UCSD-AML1 (cell line): Measurements from ENCODE around the gene ZNF628.

Source experiments
- DNase-seq: peaks from one replicate; lab custom pipeline; 2025; ENCODE audit not compliant: unreplicated experiment; lab: John Stamatoyannopoulos, UW

Gene ZNF628

DNA sequence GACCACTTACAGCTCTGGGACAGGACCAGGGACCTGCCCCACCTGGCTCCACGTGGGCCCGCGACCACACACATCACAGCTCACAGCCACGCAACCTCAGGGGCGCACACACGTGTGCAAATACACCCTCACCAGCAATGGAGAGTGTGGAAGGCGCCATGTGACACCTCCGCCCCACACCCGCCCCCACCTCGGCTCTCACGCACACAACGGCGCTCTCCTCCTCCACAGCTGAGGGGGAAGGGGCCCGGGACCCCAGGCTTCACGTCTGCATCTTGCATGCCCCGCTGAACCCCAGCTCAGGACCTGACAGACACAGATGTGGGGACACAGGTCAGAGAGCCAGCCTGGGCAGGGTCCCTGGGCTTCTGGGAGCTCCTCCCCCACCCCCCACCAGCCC, 26.9 kb upstream of the ZNF628 start:
- no peak for DNase-seq

DNA sequence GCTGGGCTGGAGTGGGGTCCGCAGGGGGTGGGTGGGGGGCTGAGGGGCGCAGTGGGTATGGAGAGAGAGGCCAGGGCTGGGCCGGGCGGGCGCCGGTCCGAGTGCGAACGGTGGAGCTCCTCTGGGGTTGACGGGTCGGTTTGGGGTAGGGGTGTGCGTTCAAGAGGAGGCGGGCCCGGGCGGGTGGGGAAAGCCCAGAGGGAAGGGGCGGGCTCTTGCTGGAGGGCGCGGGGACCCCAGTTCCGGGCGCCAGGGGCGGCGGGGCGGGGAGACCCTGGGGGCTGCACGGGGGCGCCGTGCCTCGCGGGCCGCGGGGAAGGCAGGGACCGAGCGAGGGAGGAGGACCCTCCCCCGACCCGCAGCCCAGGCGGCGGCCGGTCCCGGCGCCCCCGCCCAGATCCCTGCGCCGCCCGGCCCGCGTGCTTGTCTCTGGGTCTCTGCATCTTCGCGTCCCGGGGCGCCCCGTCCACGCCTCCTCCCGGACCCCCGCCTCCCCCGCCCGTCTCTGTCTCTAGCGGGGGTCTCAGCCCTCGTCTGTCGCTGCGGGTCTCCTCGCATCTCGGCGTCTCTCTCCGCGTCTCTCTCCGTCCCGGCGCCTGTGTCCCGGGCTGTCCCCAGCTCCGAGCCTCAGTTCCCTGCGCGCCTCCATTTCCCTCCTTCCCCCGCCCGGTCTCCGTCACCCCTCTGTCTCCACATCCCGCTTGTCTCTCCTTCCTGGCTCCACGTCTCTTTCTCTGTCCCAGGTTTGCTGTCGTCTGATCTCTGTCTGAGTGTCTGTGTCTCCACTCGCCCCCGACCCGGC, 25.1 kb upstream of the ZNF628 start:
- no peak for DNase-seq

DNA sequence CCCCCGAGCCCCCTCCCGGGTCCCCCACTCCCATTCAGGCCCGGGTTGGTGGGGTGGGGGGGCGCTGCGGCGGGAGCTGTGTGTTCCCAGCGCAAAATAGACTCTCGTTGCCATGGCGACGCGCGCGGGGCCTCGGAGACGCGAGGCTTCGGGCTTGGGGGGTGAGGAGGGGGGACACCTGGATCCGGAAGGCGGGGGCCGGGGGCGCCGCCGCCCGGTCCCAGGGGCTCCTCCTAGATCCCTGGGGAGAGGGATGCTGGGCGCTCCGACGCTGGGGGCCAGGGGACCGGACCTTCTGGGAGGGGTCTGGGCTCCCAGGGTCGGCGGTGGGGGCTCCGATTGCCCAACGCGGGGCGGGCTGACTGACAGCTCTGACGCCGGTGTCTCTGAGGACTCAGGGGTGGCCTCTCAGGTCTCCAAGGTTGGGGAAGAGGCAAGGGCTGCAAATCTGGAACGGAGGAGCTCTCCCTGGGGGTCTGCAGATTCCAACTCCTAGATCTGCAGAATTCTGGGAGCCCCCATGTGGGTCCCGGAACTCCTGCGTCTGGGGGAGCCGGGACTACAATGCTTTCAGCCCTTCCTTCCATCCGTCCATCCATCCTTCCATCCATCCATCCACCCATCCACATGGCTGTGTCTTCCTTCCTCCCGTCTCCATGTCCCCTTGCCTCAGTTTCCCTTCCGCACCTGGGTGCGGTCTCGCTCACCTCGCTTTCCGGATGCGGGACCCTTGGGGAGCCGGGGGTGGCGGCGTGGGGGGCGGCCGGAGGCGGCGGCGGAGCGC, 24.3 kb upstream of the ZNF628 start:
- DNase-seq: no peak

DNA sequence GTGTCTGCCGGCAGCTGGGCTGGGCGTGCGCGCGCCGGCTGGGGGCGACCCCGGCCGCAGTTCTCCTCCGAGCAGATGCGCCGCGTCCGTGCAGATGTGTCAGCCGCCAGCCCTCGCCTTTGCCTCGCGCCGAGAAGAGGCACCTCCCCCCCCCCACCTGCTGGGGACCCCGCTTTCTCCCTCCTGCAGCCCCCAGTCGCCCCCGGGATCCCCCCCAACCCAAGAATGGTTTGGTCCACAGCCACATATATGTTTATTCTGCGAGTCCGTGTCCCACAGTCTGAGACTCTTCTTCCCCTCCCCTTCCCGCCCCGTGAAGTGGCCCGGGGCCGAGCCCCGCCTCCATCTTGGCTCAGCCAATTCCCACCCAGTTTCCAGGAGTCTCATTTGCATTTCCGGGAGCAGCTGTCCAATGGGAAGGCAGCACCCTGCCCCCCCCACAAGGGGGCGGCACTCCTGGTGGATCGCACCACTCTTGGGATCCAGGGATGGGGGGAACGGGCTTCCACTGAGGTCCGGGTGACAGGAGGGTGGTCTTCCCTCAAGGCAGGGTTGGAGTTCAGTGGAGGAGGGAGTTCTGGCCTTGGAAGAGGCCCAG, 23.6 kb upstream of the ZNF628 start:
- DNase-seq: no peak

DNA sequence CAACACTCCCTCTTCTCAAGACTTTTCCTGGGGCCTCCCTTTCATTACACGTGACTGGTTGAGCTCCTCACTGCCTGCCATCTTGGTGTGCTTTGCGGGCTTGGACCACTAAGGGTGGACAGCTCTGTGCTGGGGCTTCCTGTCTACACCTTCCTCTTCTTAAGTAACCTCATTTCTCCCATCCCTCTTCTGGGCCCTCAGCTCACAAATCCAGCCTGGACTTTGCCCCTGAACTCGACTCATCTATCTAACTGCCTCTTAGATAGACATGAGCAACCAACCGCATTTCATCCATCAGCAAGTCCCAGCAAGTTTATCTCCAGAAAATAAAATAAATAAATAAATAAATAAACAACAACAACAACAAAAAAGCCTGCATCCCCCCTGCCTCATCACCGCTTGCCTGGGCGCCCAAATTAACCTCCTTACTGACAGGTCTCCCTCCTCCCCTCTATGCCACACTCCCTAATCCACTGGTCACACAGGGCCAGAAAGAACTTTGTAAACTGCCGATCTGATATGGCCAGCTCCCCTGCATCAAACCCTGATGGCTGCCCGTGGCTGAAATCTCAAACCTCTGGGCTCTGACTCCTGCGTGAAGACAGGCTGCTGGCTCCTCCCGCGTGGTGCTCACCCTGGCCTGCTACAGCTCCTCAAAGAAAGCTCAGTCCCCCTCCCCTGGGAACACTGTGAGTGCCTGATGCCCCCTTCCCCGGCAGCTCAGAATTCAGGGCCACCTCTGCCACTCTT, 22.7 kb upstream of the ZNF628 start:
- no peak for DNase-seq

DNA sequence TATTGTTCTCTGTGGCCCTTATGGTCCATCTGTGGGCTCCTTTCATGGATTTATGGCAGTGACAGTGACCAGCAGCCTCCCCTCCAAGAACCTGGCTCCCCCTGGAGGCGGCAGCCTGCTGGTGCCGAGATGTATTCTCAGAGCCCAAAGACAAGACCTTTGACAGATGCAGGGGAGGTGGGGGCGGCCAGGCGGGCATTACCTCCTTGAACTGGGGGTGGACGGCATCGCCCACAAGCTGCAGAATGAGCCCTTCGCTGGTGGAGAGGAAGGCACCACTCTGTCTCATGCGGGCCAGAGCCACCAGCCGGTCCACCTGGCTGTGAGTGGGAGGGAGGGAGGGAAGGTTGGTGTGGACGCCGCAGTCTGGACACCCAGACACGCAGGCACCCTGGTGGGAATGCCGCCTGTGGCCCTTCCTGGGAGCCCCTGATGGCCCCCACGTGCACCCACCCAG, 21.6 kb upstream of the ZNF628 start:
- DNase-seq: peak; percentile 50

DNA sequence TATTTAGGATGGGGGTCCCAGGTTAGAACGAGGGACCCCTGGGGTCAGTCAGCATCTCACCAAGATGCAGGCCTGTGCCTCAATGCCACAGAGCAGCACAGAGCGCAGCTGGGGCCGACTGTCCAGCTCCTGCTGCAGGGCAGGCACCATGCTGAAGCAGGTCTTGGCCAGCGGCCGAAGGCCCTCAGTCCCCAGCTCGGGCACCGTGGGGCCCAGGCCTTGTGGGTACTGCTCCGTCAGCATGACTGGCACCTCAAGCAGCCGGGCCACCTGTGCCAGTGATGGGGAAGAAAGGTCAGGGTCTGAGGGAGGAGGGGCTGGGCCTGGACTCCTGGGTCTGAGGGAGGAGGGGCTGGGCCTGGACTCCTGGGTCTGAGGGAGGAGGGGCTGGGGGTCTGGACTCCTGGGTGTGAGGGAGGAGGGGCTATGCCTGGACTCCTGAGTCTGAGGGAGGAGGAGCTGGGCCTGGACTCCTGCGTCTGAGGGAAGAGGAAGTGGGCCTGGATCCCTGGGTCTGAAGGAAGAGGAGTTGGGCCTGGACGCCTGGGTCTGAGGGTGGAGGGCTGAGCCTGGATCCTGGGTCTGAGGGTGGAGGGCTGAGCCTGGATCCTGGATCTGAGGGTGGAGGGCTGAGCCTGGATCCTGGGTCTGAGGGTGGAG, 20.7 kb upstream of the ZNF628 start:
- DNase-seq: no peak

DNA sequence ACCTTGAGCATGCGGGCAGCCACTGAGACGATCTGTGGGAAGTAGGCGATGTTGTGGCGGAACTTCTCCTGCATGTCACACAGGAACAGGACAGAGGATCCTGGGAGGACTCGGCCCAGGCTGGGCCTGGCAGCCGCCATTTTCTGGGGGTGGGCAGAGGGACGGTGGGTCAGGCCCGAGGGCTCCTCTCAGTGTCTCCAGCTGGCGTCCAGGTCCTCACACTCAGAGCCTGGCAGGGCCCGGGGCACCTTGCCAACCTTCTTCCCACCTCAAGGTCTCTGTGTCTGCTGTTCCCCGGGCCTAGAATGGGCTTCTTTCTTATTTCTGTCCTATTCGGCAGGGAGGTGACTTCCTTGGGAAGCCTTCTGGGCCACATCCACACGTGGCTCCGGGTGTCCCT, 20.1 kb upstream of the ZNF628 start:
- no peak for DNase-seq

DNA sequence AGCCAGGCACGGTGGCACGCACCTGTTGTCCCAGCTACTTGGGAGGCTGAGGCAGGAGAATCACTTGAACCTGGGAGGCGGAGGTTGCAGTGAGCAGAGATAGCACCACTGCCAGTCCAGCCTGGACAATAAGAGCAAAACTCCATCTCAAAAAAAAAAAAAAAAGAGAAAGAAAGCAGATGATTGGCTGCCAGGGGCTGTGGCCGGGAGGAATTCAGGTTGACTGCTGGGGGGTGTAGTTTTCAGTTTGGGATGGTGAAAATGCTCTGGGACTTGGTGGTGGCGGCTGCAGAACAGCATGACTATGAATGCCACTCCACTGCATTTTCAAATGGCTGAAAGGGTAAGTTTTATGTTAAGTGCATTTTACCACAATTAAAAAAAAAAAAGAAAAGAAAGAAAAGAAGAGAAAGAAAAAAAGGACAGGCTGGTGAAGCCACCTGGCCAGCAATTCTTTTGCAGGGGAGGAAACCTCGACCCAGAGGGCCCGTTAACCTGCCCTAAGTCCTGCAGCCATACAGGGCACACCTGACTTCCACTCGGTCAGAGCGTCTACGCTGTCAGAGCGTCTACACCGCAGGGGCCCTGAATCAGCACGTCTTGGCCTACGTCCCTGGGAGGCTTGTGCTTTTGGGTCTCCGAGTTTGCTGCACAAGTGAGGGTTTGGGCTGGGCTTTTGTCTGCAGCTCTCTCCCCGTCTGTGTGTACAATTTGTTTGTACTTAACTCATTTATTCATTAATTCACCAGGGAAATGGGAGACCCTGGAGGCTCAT, 18.5 kb upstream of the ZNF628 start:
- DNase-seq: no peak

DNA sequence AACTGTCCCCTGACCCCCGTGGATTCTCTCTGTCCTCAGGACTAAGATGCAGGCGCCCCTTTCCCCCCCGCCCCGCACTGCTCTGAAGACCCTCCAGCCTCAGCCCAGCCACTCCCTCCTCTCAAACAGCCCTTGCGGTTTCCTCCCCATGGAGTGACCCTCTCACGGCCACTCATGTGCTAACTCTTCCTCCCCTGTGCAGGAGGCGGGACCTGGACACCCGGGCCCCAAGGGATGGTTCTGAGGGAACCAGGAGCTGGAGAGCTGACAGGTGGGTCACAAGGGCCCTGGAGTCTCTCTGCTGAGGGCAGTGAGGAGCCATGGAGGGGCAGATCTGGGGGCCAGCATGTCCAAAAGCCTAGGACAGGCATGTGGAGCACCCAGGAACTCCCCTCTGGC, 16.9 kb upstream of the ZNF628 start:
- no peak for DNase-seq

DNA sequence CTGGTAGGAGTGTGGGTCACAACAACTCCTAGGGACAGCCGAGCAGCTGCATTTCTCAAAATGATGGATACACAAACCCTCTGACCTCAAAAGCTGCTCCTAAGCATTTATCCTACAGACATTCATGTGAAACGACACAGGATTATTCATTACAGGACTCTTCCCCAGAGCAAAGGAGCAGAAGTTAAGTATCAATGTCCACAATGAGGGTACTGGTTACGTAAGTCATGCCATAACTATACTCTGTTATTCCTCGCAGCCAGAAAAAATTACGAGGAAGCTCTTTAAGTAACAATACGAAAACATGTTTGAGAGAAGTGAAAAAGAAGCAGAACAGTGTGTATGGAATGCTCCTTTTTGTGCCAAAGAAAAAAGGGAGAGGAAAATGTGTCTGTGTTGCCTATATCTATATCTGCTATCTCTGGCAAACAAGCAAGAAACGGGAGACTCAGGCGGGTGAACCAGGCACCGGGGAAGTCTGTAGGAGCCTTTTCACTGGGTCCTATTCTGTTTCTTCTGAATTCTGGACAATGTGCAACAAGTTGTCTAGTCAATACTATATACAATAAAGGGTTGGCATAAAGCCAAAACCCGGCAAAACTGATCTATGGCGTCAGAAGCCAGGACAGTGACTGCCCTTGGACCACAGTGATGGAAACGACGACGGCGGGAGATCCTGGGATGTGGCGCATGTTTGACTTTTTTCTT, 16.3 kb upstream of the ZNF628 start:
- no peak for DNase-seq

DNA sequence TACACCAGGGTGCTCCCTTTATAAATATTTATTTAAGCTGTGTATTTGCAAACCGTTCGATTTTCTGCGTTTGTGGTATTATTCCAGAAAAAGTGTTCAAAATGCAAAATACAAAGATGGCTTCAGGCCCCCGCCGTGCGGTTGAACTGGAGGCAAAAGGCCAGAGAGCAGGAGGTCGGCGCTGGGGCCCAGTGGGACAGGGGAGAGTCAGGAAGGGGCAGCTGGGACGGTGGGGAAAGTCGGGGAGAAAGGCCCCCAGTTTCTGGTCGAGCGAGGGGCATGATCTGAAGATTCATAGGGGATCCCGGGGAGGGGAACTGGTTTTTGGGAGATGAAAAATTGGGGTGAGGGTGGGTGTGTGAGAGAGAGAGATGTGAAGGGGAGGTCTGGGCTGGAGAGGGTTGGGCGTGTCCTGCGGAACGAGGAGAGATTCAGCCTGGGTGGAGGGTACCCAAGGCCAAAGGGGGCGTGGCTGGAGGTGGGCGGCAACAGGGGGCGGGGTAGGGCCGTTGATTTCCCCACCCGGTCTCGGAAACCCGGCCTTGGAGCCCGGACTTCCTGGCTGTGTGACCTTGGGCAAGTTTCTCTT, 15.7 kb upstream of the ZNF628 start:
- DNase-seq: peak; percentile 68

DNA sequence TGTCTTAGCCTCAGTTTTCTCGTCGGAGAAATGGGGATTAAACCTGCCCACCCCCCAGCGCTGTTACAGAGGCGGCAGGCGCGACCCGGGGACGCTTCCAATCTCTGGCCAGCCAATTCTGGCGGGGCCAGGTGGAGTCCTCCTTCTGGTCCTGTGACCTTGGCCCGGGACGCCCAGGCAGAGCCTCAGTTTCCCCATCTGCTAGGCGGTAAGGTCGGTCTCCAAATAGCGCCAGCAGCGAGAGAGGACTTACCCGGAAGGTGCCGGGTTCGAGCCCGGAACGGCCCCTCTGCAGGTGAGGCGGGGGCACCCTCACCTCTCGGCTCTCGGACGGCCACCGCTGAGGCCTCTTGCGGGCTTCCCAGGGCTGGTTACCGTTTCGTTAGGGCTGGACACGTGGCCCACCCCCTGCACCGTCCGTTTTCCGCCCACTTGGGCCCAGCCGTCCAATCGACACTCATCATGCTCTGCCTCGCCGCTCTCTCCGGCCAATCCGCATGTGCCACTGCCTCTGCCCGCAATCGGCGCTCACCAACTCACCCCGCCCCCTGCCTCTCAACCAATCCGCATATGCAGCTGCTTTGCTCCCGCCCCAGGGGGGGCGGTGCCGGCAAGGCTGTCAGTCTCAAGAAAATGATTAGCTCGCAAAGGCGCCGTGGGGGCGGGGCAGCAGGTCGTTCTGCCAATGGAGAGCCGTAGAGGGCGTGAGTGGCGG, 15.0 kb upstream of the ZNF628 start, which contains the start of gene ISOC2:
ISOC2 (minus strand) TSS at position 384 of the 715 bp plus-strand sequence. CDS start 5,156 bp downstream, outside the sequence.
- peak; percentile 100 for DNase-seq

DNA sequence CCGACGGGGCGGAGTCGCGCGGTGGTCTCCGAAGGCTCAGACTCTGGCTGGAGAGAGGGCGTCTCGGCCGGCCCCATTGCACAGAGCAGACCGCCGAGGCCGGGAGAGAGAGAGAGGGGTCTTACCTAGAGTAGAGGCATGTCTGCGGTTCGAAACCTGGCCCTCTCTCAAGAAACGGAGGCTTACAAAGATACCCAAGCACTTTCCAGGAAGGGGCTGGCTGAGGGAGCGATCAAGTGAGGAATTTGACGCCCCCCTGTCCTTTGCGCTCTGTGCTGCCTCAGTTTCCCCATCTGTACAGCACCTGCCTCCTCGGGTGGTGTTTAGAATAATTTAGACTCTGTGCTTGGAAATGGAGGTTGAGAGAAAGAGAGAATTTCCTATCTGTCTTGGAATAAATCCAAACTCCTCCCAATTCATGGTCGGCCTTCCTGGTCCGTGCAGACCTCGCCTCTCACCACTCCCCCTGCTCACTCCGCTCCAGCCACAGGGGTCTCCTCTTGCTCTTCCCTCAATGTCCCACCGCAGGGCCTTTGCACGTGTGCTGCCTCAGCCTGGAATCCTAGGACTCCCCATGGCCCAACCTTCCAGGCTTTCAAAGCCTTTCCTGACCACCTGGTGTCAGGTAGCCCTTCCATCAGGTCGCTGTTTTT, 14.3 kb upstream of the ZNF628 start:
- DNase-seq: no peak

DNA sequence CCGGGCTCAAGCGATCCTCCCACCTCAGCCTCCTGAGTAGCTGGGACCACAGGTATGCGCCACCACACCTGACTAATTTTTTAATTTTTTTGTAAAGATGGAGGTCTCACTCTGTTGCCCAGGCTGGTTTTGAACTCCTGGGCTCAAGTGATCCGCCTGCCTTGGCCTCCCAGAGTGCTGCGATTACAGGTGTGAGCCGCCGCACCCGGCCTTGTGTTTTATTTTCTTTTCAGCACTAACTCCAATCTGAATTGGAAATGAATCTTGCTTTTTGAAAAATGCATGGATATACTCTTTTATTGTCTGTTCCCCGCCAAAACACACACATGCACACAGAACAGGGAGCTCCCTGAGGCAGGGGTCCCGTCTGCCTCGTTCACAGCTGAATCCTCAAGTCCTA, 13.7 kb upstream of the ZNF628 start:
- no peak for DNase-seq

DNA sequence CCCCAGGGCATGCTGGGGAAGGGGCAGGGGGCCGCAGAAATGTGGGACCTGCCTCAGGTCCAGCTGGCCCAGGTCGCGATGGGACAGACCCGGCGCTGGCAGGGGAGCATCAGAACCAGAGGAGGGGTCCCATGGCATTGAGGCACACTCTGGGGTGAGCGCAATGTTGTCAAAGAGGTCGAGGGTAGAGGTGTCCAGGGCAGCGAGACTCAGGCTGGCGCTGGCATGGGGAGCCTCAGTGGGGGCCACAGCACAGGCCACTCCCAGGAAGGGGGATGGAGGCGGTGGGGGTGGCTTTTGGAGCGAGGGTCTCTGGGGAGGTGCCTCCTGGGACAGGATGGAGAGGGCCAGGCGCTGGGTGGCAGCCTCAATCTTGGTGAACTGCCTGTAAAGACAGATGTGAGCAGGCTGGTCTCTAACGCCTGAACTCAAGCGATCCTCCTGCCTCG, 12.8 kb upstream of the ZNF628 start:
- no peak for DNase-seq

DNA sequence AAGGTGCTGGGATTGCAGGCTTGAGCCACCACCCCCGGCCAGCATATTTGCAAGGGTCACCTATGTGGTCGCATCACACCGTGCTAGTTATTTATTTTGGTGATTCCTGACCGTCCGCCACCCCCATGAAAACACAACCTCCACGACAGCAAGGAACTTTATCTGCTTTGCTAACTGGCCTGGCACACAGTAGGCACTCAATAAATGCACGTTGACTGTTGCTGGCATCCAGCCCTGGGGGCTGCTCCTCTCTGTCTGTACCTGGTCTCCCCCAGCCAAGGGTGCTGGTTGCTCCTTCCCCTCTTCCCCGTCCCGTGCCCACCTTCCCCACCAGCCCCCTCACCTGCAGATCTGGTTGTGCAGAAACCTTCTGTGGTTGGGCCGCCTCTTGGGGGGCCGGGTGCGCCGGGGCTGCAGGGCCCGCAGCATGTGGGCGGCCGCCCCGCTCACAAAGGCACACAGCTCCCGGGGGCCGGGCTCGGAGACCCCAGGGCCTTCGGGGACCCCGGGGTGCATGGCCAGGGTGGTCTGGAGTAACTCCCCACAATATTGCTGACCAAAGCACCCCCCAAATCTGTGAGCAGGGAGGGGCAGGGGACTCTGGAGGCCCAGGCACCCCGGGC, 12.3 kb upstream of the ZNF628 start:
- no peak for DNase-seq
